UCSD-AML1 (cell line): ENCODE data around the gene LRCH1.

ENCODE experiments used
- DNase-seq: peaks from one replicate; lab custom pipeline; 2025; ENCODE audit not compliant: unreplicated experiment; lab: John Stamatoyannopoulos, UW

Gene LRCH1

GRCh38 chr13:46592385-46592784 is 39.4 kb downstream of the LRCH1 start:
- no peak for DNase-seq

- DNase-seq = no peak
Measured at GRCh38 chr13:46593398-46593797, 40.4 kb downstream of the LRCH1 start.

DNA sequence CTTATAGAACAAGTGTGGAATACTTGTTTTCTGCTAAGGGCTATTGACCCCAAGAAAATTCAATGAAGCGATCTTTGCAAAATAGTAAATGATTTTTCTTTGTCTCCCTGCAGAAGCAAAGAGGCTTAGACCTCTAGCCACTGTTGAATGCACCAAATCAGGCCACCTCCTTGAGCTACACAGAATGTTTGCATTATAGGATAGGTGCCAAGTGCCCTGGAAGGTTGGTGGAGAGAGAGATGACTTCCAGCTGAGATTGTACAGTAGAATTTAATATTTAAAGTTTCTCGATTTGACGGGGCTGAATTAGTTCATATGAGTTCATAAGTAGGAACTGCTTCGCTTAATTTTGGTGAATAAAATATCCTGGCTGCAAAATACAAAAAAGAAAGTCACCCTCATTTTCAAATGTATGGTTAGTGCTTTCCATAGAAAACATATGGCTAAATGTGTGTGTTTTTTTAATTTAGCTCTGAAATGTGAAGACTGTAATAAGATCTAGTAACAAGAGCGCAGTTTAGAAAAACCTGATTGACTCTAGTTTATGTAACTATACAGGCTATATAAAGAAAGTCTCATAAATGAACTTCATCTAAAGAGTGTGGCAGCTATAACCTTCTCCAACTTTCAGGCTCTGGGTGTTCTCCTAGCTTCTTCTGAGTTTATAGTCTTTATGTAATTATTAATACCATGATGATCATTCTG is 41.6 kb downstream of the LRCH1 start:
- no peak for DNase-seq

DNA sequence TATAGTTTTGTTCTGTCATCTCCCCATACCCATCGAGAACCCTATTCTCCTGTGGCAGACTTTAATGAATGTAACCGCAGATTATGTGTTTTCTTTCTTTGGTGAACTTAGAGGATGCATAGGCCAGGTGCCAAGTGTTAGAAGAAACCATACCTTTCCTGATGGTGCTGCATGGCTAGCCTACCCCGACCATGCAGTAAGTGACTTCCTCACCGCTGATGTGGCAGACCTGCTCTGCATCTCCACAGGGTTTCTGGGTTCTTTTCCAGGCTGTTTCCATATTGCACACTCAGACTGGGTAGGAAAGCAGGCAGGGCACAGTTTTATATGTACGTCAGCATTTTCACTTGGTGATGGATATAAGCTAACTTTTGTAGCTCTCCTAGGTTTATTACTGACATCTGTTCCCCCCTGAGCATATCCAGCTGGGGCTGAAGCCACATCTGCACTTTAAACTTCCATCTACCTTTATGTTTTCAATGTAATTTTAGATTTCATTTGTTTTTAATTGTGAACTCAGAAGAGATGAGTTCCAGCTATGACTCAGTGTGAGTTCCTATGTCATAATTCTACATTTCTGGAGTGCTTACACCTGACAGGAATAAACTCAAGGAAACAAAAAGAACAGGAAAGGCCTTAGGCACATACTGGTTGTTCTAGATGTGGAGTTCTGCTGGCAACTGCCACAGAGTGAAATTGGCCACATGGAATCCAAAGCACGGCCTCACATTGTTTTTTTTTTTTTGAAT is 42.3 kb downstream of the LRCH1 start:
- DNase-seq = no peak

GRCh38 chr13:46595885-46596275 is 42.9 kb downstream of the LRCH1 start:
- no peak for DNase-seq

GRCh38 chr13:46596466-46596865 is 43.5 kb downstream of the LRCH1 start:
- no peak for DNase-seq

GRCh38 chr13:46598140-46598819 is 45.3 kb downstream of the LRCH1 start:
- DNase-seq = no peak

DNA sequence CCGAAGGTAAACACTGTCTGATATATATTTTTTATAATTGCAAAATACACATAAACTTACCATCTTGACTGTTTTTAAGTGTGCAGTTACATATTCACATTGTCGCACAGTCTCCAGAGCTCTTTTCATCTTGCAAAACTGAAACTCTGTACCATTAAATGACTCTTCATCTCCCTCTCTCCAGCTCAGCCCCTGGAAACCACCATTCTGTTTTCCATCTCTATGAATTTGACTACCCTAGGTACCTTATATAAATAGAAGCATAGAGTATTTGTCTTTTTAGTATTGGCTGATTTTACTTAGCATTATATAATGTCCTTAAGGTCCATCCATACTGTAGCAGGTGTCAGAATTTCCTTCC is 45.8 kb downstream of the LRCH1 start:
- no peak for DNase-seq

GRCh38 chr13:46600943-46601311 is 48.0 kb downstream of the LRCH1 start:
- DNase-seq = no peak

- DNase-seq = no peak
Measured at GRCh38 chr13:46602531-46602930, 49.6 kb downstream of the LRCH1 start.

DNA sequence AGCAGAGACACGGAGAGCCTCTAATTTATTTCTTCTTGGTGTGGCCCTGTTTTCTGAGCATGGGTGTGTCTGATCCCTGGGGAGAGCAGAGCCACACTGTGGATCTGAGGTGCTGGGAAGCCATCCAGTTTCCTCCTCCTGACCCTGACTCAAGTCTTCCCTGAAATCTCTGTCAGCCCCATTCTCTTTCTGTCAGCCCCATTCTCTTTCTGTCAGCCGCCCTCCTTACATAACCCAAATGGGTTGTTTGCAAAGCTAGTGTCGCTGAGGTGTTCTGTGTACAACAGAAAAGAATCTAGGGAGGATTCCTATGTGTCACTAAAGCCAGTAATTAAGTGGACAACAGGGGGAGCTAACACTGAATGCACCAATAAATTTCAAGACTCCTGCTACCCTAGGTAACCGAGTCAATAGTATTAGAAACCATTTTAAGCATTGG is 50.2 kb downstream of the LRCH1 start:
- DNase-seq = no peak

DNA sequence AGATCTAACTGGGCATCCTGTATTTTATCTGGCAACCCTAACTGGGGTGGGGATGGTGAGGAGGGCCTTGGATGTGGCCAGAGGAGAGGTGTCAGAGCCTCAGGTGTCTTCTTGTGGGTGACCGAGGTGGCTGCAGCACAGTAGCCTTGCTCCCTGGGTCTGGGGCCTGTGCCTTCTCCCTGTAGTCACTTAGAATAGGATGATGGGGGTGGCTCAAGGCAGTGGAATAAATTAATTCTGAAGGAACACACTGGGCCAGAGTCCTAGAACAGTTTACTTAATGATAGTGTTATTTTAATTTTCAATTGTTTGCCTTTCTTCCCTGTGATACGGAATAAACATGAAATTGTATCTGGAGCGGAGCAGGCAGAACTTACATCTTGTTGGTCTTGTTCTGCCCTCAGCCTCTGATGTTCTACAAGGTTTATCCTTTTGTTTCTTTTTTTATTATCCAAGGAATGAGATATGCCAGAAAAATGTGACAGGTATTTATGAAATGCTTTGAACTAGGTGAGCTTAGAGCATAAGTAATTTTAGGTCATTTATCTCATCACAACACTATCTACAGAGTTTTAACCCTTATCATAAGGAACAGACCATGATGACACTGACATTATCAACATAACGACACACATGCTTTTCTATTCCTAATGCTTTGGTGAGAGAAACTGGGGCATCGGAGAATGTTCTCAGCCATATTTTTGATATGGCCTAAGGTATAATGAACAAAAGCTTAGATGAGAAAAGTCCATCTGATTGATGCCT is 51.4 kb downstream of the LRCH1 start:
- DNase-seq = no peak

DNA sequence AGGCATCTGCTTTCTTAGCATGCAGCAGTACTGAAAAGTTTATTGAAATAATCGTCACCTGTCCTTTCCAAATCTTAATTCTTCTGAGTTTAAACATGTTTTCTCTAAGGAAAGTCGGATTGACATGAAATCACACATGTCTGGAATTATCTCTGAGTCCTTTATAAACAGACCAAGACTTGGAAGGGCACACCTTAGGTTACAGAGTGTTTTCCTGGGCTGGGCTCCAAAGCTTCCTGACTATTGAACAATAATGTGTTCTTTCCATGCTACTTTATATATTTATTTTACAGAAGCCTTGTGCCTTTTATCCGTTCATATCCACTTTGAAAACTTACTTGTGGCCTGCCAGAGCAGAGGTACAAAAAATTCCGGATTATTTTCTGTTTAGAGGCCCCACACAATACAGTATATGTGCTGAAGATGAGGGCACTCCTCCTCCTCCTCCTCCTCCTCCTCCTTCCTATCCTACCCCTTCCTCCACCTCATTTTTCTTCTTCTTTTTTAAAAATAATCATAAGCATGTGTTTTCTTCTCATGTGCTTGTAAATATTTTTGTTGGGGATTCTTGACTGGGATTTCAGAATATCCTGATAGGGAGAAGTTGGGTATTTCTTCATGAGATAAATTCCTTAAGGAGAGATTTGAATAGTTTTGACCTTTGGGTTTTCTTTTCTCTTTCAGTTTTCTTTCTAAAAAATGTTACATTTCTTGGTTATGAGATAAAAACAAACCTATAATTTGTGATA is 52.3 kb downstream of the LRCH1 start:
- DNase-seq = no peak

GRCh38 chr13:46605825-46606554 is 53.0 kb downstream of the LRCH1 start:
- no peak for DNase-seq

GRCh38 chr13:46606970-46607369 is 54.0 kb downstream of the LRCH1 start:
- DNase-seq = no peak

- no peak for DNase-seq
Measured at GRCh38 chr13:46607768-46608564, 55.0 kb downstream of the LRCH1 start.

GRCh38 chr13:46609052-46609451 is 56.1 kb downstream of the LRCH1 start:
- no peak for DNase-seq

DNA sequence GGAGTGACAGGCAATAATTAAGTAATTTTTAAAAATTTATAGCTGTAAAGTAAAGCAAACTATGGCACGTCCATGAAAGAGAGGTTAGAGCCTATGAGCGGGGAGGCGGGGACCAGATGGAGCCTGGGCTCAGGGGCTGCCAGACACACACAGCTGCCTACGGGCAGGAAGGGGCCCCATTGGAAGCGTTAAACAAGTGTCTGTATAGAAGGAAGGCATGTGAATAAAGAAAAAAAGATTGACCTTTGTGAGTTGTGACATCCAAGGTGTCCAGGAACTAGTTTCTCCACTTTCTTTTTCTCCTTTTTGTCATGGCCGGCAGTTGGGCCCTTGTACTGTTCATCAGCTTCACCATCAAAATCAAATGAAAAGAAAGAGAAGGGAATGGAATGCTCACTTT is 56.8 kb downstream of the LRCH1 start:
- no peak for DNase-seq

GRCh38 chr13:46612267-46612666 is 59.3 kb downstream of the LRCH1 start:
- DNase-seq = no peak
